Upper lobe of left lung (tissue), 6 donors: ENCODE data around the gene PGPEP1. TPM values are rescaled to one million over a fixed set of nuclear protein-coding genes. Genes with fewer than 3 reads are reported as not detected.

Source experiments
- ATAC-seq, 2 donors: fragments of 200-7000 bp; cut with Tn5 transposase; one replicate each; pipeline ENCODE4 v1.9.1; 2022; ENCODE audit warnings: mild to moderate bottlenecking in 2 of 2, moderate library complexity in 2 of 2; ENCODE audit not compliant: low FRiP score in 2 of 2
- DNase-seq, 2 donors: peaks; one replicate each; pipeline ENCODE4 v3.0.0-alpha.2; 2019 to 2020
- H3K27ac ChIP-seq, 4 donors: fragments of 200-600 bp; sonication (generic); one replicate each; pipeline ENCODE4 v1.5.1; 2016 to 2019
- H3K27me3 ChIP-seq, 4 donors: fragments of 200-600 bp; sonication (generic); one replicate each; pipeline ENCODE4 v1.5.1; 2017 to 2019
- H3K36me3 ChIP-seq, 4 donors: fragments of 200-600 bp; sonication (generic); one replicate each; pipeline ENCODE4 v1.5.1; 2016 to 2019
- H3K4me1 ChIP-seq, 4 donors: fragments of 200-600 bp; sonication (generic); one replicate each; pipeline ENCODE4 v1.5.1; 2018 to 2019
- H3K4me3 ChIP-seq, 4 donors: fragments of 200-600 bp; sonication (generic); one replicate each; pipeline ENCODE4 v1.5.1; 2017 to 2019; ENCODE audit warnings: mild to moderate bottlenecking in 2 of 4, moderate library complexity in 1 of 4
- H3K9me3 ChIP-seq, 4 donors: fragments of 200-600 bp; sonication (generic); one replicate each; pipeline ENCODE4 v1.5.1; 2018 to 2019
- EP300 ChIP-seq, 4 donors: sonication (generic); formaldehyde crosslinking; IDR thresholded peaks; one replicate each; pipeline ENCODE4 v1.5.1; 2017; ENCODE audit warnings: antibody characterized with exemption in 4 of 4, control low read depth in 2 of 4
- POLR2A ChIP-seq, 4 donors: fragments of 450-650 bp; IDR thresholded peaks; one replicate each; pipeline ENCODE4 v1.5.1; 2016 to 2017; ENCODE audit warnings: antibody characterized with exemption in 4 of 4, mild to moderate bottlenecking in 2 of 4
- POLR2AphosphoS5 ChIP-seq, 2 donors: sonication (generic); formaldehyde crosslinking; IDR thresholded peaks; one replicate each; pipeline ENCODE4 v1.5.1; 2017; ENCODE audit warnings: antibody characterized with exemption in 2 of 2
- WGBS, 2 donors: methylation state at CpG; one replicate each; pipeline ENCODE4 v1.1.5; 2017 to 2018; 5-methylcytosine and 5-hydroxymethylcytosine counted together
- small RNA-seq, 4 donors: library from RNA; depleted of rRNA; stranded (forward); fragments of <200 nt; gene quantifications; one replicate each; pipeline ENCODE3, GENCODE V24; 2016
- total RNA-seq, 6 donors: library from RNA; depleted of rRNA in 4 of 6; stranded (reverse); fragments of >200 nt in 4 of 6; gene quantifications; one replicate each; pipeline versions ENCODE4 v1.1.0 to v1.2.1, GENCODE V29; 2016 to 2021
- TF ChIP-seq, protein P1 (sequence below), 6 experiments: fragments of 450-650 bp in 4 of 6; fragments of 200-600 bp in 2 of 6; sonication (generic) in 2 of 6; IDR thresholded peaks; one replicate each; pipeline ENCODE4 v1.5.1; 2016 to 2019; ENCODE audit warnings: antibody characterized with exemption in 6 of 6
- donor health status: DM: no; HTN: no; CAD: no; lungs with moderate emphysema.
- donor health status: DM: no; HTN: yes; CAD: no; lungs with severe emphysema.

PGPEP1 gene
- total RNA-seq, 6 donors from 2014 or later: 15.5 to 42.8 (median 28.1) TPM

DNA sequence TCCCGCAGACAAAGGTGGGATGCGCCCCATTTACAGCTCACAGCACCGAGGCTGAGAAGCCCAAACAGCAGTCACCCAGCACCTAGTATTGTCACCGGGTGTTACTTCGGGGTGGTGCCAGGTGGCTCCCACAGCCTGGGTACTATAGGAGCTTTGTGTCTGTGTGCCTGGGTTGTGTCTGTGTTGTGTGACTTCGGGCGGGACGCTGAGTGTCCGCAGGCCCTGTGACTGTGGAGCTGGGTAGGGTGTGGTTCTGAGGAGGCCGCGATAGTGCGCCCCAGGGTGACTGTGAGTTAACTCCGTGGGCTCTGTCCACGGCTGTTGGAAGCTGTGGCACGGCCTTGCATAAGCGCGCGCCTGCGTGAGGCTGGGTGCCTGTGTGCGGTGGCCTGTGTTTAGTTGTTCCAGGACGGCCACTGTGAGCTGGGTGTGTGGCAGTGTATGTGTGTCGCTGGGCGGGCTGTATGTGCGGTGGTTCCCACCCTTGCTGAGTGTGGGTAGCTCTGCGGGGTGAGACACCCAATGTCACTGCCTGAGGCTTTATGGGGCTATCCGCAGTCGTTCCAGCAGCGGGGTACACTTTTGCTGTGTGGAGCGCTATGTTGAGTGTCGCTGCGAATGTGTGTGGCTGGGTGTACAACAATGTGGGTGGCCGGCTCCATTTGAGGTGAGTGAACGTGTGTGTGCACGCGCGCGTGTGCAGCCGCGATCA lies 78.2 kb downstream of the PGPEP1 start:
- Histone ChIP-seq H3K4me3 (peak overlapping the region in 3 of 4 donors; percentile 80 to 94 (median 82)), H3K27ac (peak overlapping the region; percentile 87 to 94 (median 91)), H3K4me1 (peaks cover 65 to 86% (median 66%) of the 10 kb centered on the region in 4 donors), H3K9me3 (no peaks in the 10 kb centered on the region), H3K27me3 (no peaks in the 10 kb centered on the region), H3K36me3 (no peaks in the 10 kb centered on the region)
- ATAC-seq (peak; percentile 2 to 12), DNase-seq (peak in 1 of 2 donors; percentile 88)
- no peak for TF ChIP-seq POLR2AphosphoS5 (IDR thresholded peaks at IDR 0.05)
- TF ChIP-seq, protein P1, sequence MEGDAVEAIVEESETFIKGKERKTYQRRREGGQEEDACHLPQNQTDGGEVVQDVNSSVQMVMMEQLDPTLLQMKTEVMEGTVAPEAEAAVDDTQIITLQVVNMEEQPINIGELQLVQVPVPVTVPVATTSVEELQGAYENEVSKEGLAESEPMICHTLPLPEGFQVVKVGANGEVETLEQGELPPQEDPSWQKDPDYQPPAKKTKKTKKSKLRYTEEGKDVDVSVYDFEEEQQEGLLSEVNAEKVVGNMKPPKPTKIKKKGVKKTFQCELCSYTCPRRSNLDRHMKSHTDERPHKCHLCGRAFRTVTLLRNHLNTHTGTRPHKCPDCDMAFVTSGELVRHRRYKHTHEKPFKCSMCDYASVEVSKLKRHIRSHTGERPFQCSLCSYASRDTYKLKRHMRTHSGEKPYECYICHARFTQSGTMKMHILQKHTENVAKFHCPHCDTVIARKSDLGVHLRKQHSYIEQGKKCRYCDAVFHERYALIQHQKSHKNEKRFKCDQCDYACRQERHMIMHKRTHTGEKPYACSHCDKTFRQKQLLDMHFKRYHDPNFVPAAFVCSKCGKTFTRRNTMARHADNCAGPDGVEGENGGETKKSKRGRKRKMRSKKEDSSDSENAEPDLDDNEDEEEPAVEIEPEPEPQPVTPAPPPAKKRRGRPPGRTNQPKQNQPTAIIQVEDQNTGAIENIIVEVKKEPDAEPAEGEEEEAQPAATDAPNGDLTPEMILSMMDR (IDR thresholded peaks at IDR 0.05): no peak
- no peak for TF ChIP-seq POLR2A (IDR thresholded peaks at IDR 0.05)
- TF ChIP-seq EP300 (IDR thresholded peaks at IDR 0.05): no peak
- 13 to 40% methylated on average over 3 to 32 of the region's 39 CpGs for WGBS, 2 donors

DNA sequence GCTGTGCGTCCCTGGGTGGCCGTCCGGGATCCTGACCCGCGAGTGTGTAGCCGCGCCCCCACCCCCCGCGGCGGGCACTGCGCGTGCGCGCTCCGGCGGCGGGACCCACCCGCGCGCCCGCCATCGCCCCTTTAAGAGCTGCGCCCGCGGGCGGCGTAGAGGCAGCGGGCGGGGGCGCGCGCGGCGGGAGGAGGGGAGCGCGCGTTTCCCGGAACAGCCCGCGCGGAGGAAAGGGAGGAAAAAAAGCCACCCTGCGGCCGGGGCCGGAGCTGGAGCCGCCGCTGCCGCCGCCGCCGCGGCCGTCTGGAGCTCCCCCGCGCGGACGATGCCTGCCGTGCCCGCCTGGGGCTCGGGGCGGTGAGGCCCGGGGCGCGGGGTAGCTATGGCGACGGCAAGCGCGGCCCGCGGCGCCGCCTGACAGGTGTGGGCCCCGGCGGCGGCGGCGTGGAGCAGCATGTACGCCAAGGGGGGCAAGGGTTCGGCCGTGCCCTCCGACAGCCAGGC lies 78.8 kb downstream of the PGPEP1 start, which contains the start of gene SSBP4:
Gene SSBP4 (plus strand): TSS at position 204 of the 504 bp plus-strand sequence. CDS start 251 bp downstream, at position 455.
- Histone ChIP-seq H3K4me3 (peak within 1 kb of the TSS; percentile 68 to 94 (median 81)), H3K27me3 (no peaks in the 10 kb centered on the region), H3K36me3 (no peaks in the 10 kb centered on the region), H3K9me3 (no peaks in the 10 kb centered on the region), H3K4me1 (peaks cover 65 to 86% (median 66%) of the 10 kb centered on the region in 4 donors), H3K27ac (peak within 1 kb of the TSS; percentile 87 to 94 (median 91))
- ATAC-seq (peak; percentile 0 to 49), DNase-seq (peak; percentile 63 to 95)
- TF ChIP-seq, protein P1 (IDR thresholded peaks at IDR 0.05): peak; percentile 40 to 92 (median 75)
- peak in 2 of 4 donors; percentile 40 to 63 for TF ChIP-seq POLR2A (IDR thresholded peaks at IDR 0.05)
- no peak for TF ChIP-seq EP300 (IDR thresholded peaks at IDR 0.05)
- peak in 1 of 2 donors; percentile 63 for TF ChIP-seq POLR2AphosphoS5 (IDR thresholded peaks at IDR 0.05)
- no CpG with 5 or more reads among the region's 80 CpGs for WGBS, 2 donors

Small RNA genes within 50 kb of the gene (small RNA-seq; reads per million reads assigned to genes)
- gene MIR3189 (0 reads per million in 4 donors), gene RN7SL513P (0 reads per million in 4 donors)

Other genes with a start within 250 kb of the PGPEP1 start
- 10 to 100 TPM in 4 of 6 donors, 1 to 10 TPM in 2; 9.3 to 67.1 (median 27.5) TPM for gene MAST3, start 242.8 kb upstream of the PGPEP1 start, total RNA-seq
- gene PIK3R2, start 187.4 kb upstream of the PGPEP1 start, total RNA-seq: 10 to 100 TPM; 11.0 to 65.1 (median 30.3) TPM
- 100 to 1,000 TPM; 228 to 764 (median 476) TPM for gene IFI30, start 166.8 kb upstream of the PGPEP1 start, total RNA-seq
- gene MPV17L2, start 147.4 kb upstream of the PGPEP1 start, total RNA-seq: 10 to 100 TPM; 10.7 to 18.8 (median 13.3) TPM
- gene RAB3A, start 136.6 kb upstream of the PGPEP1 start, total RNA-seq: 1 to 10 TPM in 5 of 6 donors, under 1 TPM in 1; 0.46 to 5.0 (median 3.4) TPM
- 100 to 1,000 TPM in 1 of 6 donors, 10 to 100 TPM in 4, 1 to 10 TPM in 1; 6.4 to 479 (median 21.0) TPM for gene PDE4C, start 114.2 kb upstream of the PGPEP1 start, total RNA-seq
- 10 to 100 TPM in 3 of 6 donors, 1 to 10 TPM in 3; 6.3 to 58.7 (median 11.7) TPM for gene IQCN, start 66.1 kb upstream of the PGPEP1 start, total RNA-seq
- 1,000 to 10,000 TPM in 1 of 6 donors, 100 to 1,000 TPM in 5; 281 to 1,101 (median 639) TPM for gene JUND, start 59.0 kb upstream of the PGPEP1 start, total RNA-seq
- gene LSM4, start 17.5 kb upstream of the PGPEP1 start, total RNA-seq: 100 to 1,000 TPM in 4 of 6 donors, 10 to 100 TPM in 2; 39.8 to 147 (median 107) TPM
- 100 to 1,000 TPM in 2 of 6 donors, 10 to 100 TPM in 4; 42.5 to 126 (median 68.7) TPM for gene GDF15, start 45.6 kb downstream of the PGPEP1 start, total RNA-seq
- gene LRRC25, start 57.0 kb downstream of the PGPEP1 start, total RNA-seq: 10 to 100 TPM in 4 of 6 donors, 1 to 10 TPM in 2; 4.0 to 49.4 (median 24.0) TPM
- gene SSBP4, start 78.8 kb downstream of the PGPEP1 start, total RNA-seq: 100 to 1,000 TPM in 1 of 6 donors, 10 to 100 TPM in 5; 52.0 to 157 (median 84.1) TPM
- 10 to 100 TPM; 14.5 to 55.5 (median 20.0) TPM for gene ISYNA1, start 97.5 kb downstream of the PGPEP1 start, total RNA-seq
- gene ELL, start 181.5 kb downstream of the PGPEP1 start, total RNA-seq: 10 to 100 TPM; 19.8 to 66.0 (median 22.4) TPM
- gene FKBP8, start 203.0 kb downstream of the PGPEP1 start, total RNA-seq: 100 to 1,000 TPM; 242 to 450 (median 284) TPM
- gene KXD1, start 217.3 kb downstream of the PGPEP1 start, total RNA-seq: 100 to 1,000 TPM in 3 of 6 donors, 10 to 100 TPM in 3; 69.6 to 333 (median 103) TPM
- gene UBA52, start 231.3 kb downstream of the PGPEP1 start, total RNA-seq: 100 to 1,000 TPM; 127 to 988 (median 458) TPM
- 100 to 1,000 TPM in 1 of 6 donors, 10 to 100 TPM in 5; 83.6 to 114 (median 91.6) TPM for gene REX1BD, start 248.2 kb downstream of the PGPEP1 start, total RNA-seq